IPS-18c (cell line): Measurements from ENCODE around the gene DDX51.
"Not testable (repeated sequence)": the region's sequence is repeated elsewhere in the genome, so short reads cannot be mapped to it uniquely, and the experiment has no call there.

Source experiments
- H3K4me3 ChIP-seq: 2 replicates; pipeline ENCODE4 v1.7.0; 2013; ENCODE audit warnings: low read depth, mild to moderate bottlenecking, low read length, moderate library complexity; ENCODE audit not compliant: insufficient read depth
- H3K9me3 ChIP-seq: one replicate; pipeline ENCODE4 v1.6.1; 2013; ENCODE audit warnings: mild to moderate bottlenecking, low read length, moderate library complexity; ENCODE audit not compliant: control insufficient read depth, insufficient read depth

The DDX51 gene

DNA sequence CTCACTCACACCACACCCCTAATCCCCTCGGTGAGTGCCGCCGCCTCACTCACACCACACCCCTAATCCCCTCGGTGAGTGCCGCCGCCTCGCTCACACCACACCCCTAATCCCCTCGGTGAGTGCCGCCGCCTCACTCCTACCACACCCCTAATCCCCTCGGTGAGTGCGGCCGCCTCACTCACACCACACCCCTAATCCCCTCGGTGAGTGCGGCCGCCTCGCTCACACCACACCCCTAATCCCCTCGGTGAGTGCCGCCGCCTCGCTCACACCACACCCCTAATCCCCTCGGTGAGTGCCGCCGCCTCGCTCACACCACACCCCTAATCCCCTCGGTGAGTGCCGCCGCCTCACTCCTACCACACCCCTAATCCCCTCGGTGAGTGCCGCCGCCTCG, 5.4 kb upstream of the DDX51 start:
- H3K4me3 ChIP-seq, result not testable (repeated sequence)

GRCh38 chr12:132148368-132149045, 4.4 kb upstream of the DDX51 start:
- Histone ChIP-seq H3K4me3 (no peak overlapping the region), H3K9me3 (peaks cover 2% of the 10 kb centered on the region)

More for the DNA sequence above, 5.4 kb upstream of the DDX51 start:
- not testable (repeated sequence) for H3K9me3 ChIP-seq

GRCh38 chr12:132147423-132148367, 3.6 kb upstream of the DDX51 start:
- H3K9me3 ChIP-seq, result peaks cover 2% of the 10 kb centered on the region
- H3K4me3 ChIP-seq, result no peak overlapping the region

DNA sequence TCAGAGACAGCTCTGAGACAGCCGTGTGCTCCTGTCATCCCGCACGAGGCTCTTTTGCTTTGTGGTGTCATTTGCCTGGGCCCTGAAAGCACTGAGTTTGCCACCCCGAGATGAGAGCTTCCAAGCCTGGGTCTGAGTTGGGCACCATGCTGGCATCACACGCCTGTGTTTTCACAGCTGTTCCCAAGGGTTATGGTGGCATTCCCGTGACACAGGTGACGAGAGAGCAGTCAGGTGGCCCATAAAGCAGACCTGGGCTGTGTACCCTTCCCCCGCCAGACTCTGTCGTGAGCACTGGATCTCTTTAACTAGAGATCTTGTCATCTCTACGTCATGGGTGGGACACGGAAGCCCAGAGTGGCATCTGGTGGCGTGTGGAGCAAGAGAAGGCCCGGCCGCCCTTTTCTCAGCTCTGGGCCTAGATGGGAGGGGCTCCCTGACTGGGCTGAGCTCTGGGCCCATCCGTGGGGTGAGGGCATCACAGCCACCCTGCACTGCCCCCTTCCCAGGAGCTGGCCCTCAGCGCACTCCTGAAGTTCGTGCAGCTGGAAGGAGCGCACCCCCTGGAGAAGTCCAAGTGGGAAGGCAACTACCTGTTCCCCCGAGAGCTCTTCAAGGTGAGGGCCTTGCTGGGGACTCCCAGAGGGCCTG, 2.8 kb upstream of the DDX51 start:
- H3K9me3 ChIP-seq, result peaks cover 2% of the 10 kb centered on the region
- H3K4me3 ChIP-seq, result no peak overlapping the region

DNA sequence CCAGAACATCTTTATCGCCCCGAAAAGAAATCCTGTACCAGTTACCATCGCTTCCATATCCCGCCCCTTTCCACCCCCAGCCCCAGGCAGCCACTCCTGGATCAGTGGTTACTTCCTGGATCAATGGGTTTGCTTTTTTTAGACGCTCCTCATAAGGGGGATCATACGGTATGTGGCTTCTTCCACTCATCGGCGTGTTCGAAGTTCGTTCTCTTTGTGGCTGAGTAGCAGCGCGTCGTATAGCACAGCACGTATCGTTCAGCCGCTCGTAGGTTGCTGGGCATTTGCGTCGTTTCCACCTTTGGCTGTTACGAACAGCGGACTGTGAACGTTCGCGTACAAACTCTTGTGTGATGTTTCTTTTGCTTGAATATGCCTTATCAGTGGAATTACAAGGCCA, 2.0 kb upstream of the DDX51 start:
- Histone ChIP-seq H3K4me3 (no peak overlapping the region), H3K9me3 (peaks cover 2% of the 10 kb centered on the region)

DNA sequence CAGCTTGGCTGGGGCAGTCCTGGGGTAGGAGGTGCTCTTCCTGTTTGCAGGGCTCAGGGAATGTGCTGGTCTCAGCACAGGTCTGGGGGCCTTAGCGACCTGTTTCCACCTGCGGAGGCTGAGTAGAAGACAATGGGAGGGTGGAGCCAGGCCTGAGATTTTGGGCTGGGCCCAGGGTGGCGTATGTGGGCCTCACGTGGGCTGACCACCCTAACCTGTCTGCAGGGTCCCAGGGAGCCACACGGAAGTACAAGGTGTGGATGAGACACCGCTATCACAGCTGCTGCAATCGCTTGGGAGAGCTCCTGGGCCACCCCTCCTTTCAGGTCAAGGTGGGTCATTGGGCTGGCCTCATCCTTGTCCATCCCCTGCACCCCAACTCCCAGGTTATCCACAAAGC, 1.2 kb upstream of the DDX51 start:
- H3K9me3 ChIP-seq, result peaks cover 2% of the 10 kb centered on the region
- H3K4me3 ChIP-seq, result peak overlapping the region; percentile 97; the same call in 1 of the 2 replicates

DNA sequence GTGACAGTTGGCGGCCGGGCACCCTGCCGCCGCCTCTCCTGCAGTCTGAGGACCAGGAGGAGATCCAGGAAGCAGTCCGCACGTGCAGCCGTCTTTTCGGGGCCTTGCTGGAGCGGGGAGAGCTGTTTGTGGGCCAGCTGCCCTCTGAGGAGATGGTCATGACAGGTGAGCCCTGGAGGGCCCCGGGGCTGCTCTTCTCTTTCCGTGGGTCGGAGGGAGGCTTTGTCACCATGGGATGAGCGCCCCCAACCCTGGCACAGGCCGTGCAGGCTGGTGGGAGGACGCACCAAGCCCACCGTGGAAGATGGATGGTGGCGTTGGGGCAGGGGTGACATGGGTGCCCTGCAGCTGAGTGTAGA, 670 bp upstream of the DDX51 start:
- H3K4me3 ChIP-seq, result peak overlapping the region; percentile 97
- peaks cover 2% of the 10 kb centered on the region for H3K9me3 ChIP-seq

- peak overlapping the region; percentile 97 for H3K4me3 ChIP-seq
- H3K9me3 ChIP-seq, result no peaks in the 10 kb centered on the region
Measured at GRCh38 chr12:132143336-132144071, 615 bp downstream of the DDX51 start.

- peak overlapping the region; percentile 97 for H3K4me3 ChIP-seq
- no peaks in the 10 kb centered on the region for H3K9me3 ChIP-seq
Measured at GRCh38 chr12:132142679-132143335, 1.3 kb downstream of the DDX51 start.

DNA sequence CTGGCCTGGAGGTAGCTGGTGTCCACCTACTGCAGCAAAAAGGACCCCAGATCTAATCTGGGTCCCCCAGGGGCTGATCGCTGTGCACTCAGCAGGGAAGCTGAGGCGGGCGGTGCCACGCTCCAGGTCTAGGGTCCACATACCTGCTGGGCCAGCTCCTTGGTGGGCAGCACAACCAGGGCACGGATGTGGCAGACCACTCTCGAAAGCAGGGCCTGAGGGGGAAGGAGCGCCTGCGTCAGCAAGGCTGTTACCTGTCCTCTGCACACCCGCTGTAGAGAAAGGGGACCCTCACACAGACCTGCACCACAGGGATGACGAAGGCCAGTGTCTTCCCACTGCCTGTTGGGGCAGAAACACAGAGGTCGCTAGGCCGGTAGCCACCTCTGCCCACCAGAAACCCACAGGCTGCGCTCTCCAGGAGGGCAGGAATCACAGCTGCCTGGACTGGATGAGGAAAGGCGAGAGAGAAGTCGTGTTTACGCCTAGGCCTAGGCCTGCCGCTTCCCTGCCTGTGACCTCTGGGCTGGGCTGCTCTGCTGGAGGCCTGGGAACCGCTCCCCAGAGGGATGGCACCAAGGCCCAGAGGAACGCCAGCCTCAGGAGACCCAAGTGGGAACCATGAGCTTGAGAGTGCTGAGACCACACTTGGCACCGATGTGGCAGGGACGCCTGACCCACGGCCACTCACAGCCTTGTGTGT, 2.0 kb downstream of the DDX51 start:
- H3K4me3 ChIP-seq, result no peak overlapping the region
- H3K9me3 ChIP-seq, result no peaks in the 10 kb centered on the region

DNA sequence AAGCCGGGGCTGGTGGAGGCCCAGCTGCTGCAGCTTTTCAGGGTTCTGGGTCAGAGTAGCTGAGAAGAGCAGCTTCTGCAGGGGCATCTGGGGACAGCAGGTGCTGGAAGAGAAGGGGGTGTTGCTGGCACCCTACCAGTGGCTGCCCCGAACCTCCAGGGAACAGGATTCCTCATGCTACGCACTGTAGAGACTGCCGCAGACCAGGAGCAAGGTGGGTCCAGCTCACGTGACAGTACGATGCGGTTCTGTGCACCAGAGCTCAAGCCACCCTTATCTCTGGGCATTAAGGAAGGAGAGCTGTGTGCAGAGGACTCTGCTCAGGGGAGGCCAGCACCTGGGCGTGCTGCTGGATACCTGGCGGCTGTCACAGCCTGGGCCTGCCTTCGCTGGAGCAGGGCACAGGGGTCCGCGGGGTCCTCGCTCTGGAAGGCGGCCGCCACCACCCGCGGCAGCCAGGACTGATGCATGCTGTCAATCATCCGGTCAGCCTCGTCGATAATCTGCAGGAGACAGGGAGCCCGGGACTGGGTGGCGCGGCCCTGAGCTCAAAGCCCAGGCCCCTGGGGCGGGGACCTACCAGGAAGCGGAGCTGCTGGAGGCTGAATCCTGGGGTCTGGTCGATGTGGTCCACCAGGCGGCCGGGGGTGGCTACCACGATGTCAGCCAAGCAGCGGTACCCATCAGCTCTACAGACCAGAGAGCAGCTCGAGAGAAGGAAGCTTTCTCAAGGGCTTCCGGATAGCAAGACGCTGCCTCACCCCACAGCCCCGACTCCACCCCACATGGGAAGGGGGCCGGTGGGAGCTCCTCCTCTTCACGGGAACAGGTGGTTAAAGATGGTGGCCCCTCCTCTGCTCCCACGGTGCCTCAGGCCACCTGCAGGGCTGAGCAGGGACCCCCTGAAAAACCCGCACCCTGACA, 2.9 kb downstream of the DDX51 start:
- H3K4me3 ChIP-seq, result no peak overlapping the region
- no peaks in the 10 kb centered on the region for H3K9me3 ChIP-seq

DNA sequence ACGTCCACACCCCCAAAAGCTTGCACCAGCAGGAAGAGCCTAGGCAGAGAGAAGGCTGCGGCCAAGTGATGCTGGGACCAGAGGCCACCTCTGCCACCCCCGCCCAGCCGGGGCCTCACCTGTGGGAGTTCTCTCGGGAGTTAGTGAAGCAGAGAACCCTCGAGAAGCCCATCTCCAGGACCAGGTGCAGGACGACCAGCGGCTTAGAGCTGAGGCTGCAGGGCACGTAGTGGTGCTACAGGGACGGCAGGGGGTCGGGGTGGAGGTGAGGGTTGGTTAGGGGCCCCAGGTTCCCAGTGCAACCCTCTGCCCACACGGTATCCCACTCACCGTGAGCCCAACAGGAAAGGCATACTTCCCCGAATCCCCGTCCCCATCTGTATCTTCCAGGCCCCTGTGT, 3.6 kb downstream of the DDX51 start:
- H3K9me3 ChIP-seq, result no peaks in the 10 kb centered on the region
- H3K4me3 ChIP-seq, result no peak overlapping the region

GRCh38 chr12:132139912-132140311, 4.2 kb downstream of the DDX51 start:
- H3K4me3 ChIP-seq, result no peak overlapping the region
- no peaks in the 10 kb centered on the region for H3K9me3 ChIP-seq

DNA sequence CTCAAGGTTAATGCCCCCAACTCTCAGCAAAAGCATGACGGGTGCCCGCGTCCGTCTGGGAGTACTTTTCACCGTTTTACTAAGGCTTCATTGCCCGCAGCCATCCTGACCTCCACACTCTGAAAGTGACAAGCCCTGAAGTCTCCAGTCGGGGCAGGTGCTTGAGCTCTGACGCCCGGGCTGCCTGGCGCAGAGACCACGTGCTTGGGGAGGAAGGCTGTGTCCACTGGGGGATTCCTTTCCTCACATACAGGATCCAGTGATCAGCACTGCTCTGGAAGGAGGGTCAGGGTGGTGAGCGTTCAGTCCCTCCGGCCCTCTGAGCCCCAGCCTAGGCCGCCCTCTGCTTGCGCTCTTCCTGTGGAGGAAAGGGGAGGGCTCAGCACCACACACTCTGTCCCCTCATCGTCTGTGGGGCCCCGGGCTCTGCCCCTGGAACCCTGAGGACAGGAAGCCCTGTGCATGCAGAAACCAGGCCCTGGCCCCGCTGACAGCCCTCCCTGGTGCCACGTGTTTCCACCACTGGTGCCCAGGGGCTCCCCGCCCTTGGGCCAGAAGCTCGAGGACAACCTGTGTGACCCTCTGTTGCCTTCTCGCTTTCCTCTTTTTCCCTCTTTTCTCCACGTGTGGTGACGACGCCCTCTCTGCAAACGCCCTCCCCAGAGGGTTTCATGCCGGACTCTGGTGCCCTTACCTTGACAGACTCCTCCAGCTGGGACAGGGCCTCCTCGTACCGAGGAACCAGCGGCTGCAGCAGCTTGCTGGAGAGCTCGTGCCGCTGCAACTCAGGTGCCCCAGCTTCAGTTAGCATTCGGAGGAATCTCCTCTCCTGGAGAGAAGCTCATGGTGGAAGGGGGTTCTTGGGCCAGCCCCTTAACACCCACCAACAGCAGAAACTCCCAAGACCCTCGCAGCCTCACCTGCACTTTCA, 4.9 kb downstream of the DDX51 start:
- H3K4me3 ChIP-seq, result no peak overlapping the region
- H3K9me3 ChIP-seq, result no peaks in the 10 kb centered on the region
